Trophoblast cell (in vitro differentiated cells and primary cell): Measurements from ENCODE around the gene TBCK.

Experiments used
- DNase-seq, 2 donors: peaks; one replicate each; pipeline ENCODE4 v3.0.0-alpha.2; 2016
- H2AFZ ChIP-seq: 2 replicates; pipeline ENCODE4 v1.6.1; 2013; ENCODE audit warnings: low read length, moderate library complexity, mild to moderate bottlenecking; ENCODE audit not compliant: insufficient read depth, poor library complexity
- H2AK5ac ChIP-seq: 2 replicates; pipeline ENCODE4 v1.6.1; 2013; ENCODE audit warnings: mild to moderate bottlenecking, low read length
- H2BK120ac ChIP-seq: 2 replicates; pipeline ENCODE4 v1.6.1; 2013; ENCODE audit warnings: low read length, mild to moderate bottlenecking, moderate library complexity; ENCODE audit not compliant: insufficient read depth, poor library complexity
- H2BK12ac ChIP-seq: 2 replicates; pipeline ENCODE4 v1.6.1; 2013; ENCODE audit warnings: mild to moderate bottlenecking, low read length, moderate library complexity
- H2BK5ac ChIP-seq: 2 replicates; pipeline ENCODE4 v1.6.1; 2013; ENCODE audit warnings: low read length, low read depth, moderate library complexity, mild to moderate bottlenecking; ENCODE audit not compliant: poor library complexity
- H3K14ac ChIP-seq: 2 replicates; pipeline ENCODE4 v1.6.1; 2013; ENCODE audit warnings: mild to moderate bottlenecking, low read length
- H3K18ac ChIP-seq: 2 replicates; pipeline ENCODE4 v1.6.1; 2013; ENCODE audit warnings: mild to moderate bottlenecking, low read length
- H3K23ac ChIP-seq: 2 replicates; pipeline ENCODE4 v1.6.1; 2013; ENCODE audit warnings: low read length
- H3K27ac ChIP-seq: 2 replicates; pipeline ENCODE4 v1.5.1; 2013; ENCODE audit warnings: low read depth, mild to moderate bottlenecking, inconsistent platforms, low read length, moderate library complexity
- H3K27me3 ChIP-seq: 2 replicates; pipeline ENCODE4 v1.6.1; 2013; ENCODE audit warnings: inconsistent platforms, mild to moderate bottlenecking, low read length, moderate library complexity; ENCODE audit not compliant: insufficient read depth
- H3K36me3 ChIP-seq, 2 experiments: 1 replicate in 1 of 2; 2 replicates in 1 of 2; pipeline ENCODE4 v1.6.1; 2013; ENCODE audit warnings: low read length in 2 of 2, mild to moderate bottlenecking in 2 of 2, moderate library complexity in 1 of 2; ENCODE audit not compliant: insufficient read depth in 2 of 2, control insufficient read depth in 1 of 2
- H3K4ac ChIP-seq: 2 replicates; pipeline ENCODE4 v1.6.1; 2013; ENCODE audit warnings: low read depth, mild to moderate bottlenecking, low read length, moderate library complexity
- H3K4me1 ChIP-seq, 2 experiments: 1 replicate in 1 of 2; 2 replicates in 1 of 2; pipeline ENCODE4 v1.6.1; 2013; ENCODE audit warnings: low read length in 2 of 2, mild to moderate bottlenecking in 2 of 2, moderate library complexity in 1 of 2; ENCODE audit not compliant: insufficient read depth in 2 of 2, control insufficient read depth in 1 of 2
- H3K4me2 ChIP-seq: 2 replicates; pipeline ENCODE4 v1.6.1; 2013; ENCODE audit warnings: inconsistent platforms, mild to moderate bottlenecking, low read length, moderate library complexity
- H3K4me3 ChIP-seq: 2 replicates; pipeline ENCODE4 v1.5.1; 2013; ENCODE audit warnings: mild to moderate bottlenecking, low read depth, low read length, inconsistent platforms
- H3K79me1 ChIP-seq: one replicate; pipeline ENCODE4 v1.6.1; 2013; ENCODE audit warnings: low read length
- H3K79me2 ChIP-seq: 2 replicates; pipeline ENCODE4 v1.6.1; 2013; ENCODE audit warnings: low read length, mild to moderate bottlenecking; ENCODE audit not compliant: control insufficient read depth, insufficient read depth, poor library complexity
- H3K9ac ChIP-seq: 2 replicates; pipeline ENCODE4 v1.6.1; 2013; ENCODE audit warnings: mild to moderate bottlenecking, low read length
- H3K9me3 ChIP-seq: 2 replicates; pipeline ENCODE4 v1.6.1; 2013; ENCODE audit warnings: low read depth, mild to moderate bottlenecking, control low read depth, inconsistent platforms, low read length; ENCODE audit not compliant: insufficient read depth
- H4K12ac ChIP-seq: 2 replicates; pipeline ENCODE4 v1.6.1; 2013; ENCODE audit warnings: low read depth, mild to moderate bottlenecking, low read length, moderate library complexity
- H4K8ac ChIP-seq: 2 replicates; pipeline ENCODE4 v1.6.1; 2013; ENCODE audit warnings: low read depth, mild to moderate bottlenecking, low read length, moderate library complexity
- H4K91ac ChIP-seq: one replicate; pipeline ENCODE4 v1.6.1; 2013; ENCODE audit warnings: low read depth, mild to moderate bottlenecking, low read length, moderate library complexity
- WGBS: extraction: QIAGEN DNeasy Blood & Tissue Kit; methylation state at CpG from one replicate; pipeline ENCODE4 v1.1.7; 2013; ENCODE audit warnings: missing lambda C conversion rate; ENCODE audit not compliant: insufficient read length, insufficient coverage; ENCODE audit errors: extremely low coverage; 5-methylcytosine and 5-hydroxymethylcytosine counted together

Gene TBCK

GRCh38 chr4:106358899-106359298, 42.9 kb upstream of the TBCK start:
- H3K14ac ChIP-seq = no peak overlapping the region
- no peaks in the 10 kb centered on the region for H3K9me3 ChIP-seq
- no peak overlapping the region for H4K91ac ChIP-seq
- no peaks in the 10 kb centered on the region for H3K79me1 ChIP-seq
- H2AK5ac ChIP-seq = no peak overlapping the region
- no peak overlapping the region for H3K27ac ChIP-seq
- no peak overlapping the region for H3K9ac ChIP-seq
- H3K4me1 ChIP-seq = no peaks in the 10 kb centered on the region
- H3K79me2 ChIP-seq = no peaks in the 10 kb centered on the region
- H2BK120ac ChIP-seq = no peak overlapping the region
- H4K12ac ChIP-seq = no peak overlapping the region
- WGBS = no CpG with 5 or more reads among the region's 1 CpG
- no peak overlapping the region for H3K18ac ChIP-seq
- H2BK5ac ChIP-seq = no peak overlapping the region
- no peaks in the 10 kb centered on the region for H3K36me3 ChIP-seq
- no peak overlapping the region for H2BK12ac ChIP-seq
- H2AFZ ChIP-seq = no peak overlapping the region
- DNase-seq = no peak
- H3K4me3 ChIP-seq = no peak overlapping the region
- H3K27me3 ChIP-seq = no peaks in the 10 kb centered on the region
- H3K23ac ChIP-seq = no peak overlapping the region
- H3K4ac ChIP-seq = no peak overlapping the region
- no peak overlapping the region for H3K4me2 ChIP-seq
- no peak overlapping the region for H4K8ac ChIP-seq

GRCh38 chr4:106355193-106355592, 39.2 kb upstream of the TBCK start:
- H2BK5ac ChIP-seq = no peak overlapping the region
- no peak overlapping the region for H3K23ac ChIP-seq
- H3K4ac ChIP-seq = no peak overlapping the region
- no peak overlapping the region for H4K91ac ChIP-seq
- H2BK120ac ChIP-seq = no peak overlapping the region
- no peak overlapping the region for H3K9ac ChIP-seq
- H3K36me3 ChIP-seq = no peaks in the 10 kb centered on the region
- no peaks in the 10 kb centered on the region for H3K27me3 ChIP-seq
- no peak overlapping the region for H3K14ac ChIP-seq
- H3K4me3 ChIP-seq = no peak overlapping the region
- WGBS = no CpG with 5 or more reads among the region's 4 CpGs
- H3K79me1 ChIP-seq = no peaks in the 10 kb centered on the region
- no peak for DNase-seq
- H3K4me2 ChIP-seq = no peak overlapping the region
- no peaks in the 10 kb centered on the region for H3K9me3 ChIP-seq
- no peaks in the 10 kb centered on the region for H3K4me1 ChIP-seq
- H3K18ac ChIP-seq = no peak overlapping the region
- no peak overlapping the region for H2AFZ ChIP-seq
- no peak overlapping the region for H2AK5ac ChIP-seq
- no peak overlapping the region for H4K8ac ChIP-seq
- no peak overlapping the region for H3K27ac ChIP-seq
- no peak overlapping the region for H4K12ac ChIP-seq
- no peak overlapping the region for H2BK12ac ChIP-seq
- H3K79me2 ChIP-seq = no peaks in the 10 kb centered on the region

- WGBS = no CpG with 5 or more reads among the region's 1 CpG
- no peak for DNase-seq
- H2AFZ ChIP-seq = no peak overlapping the region
Observed at GRCh38 chr4:106353786-106354185, 37.8 kb upstream of the TBCK start.

GRCh38 chr4:106351016-106351415, 35.0 kb upstream of the TBCK start:
- no peaks in the 10 kb centered on the region for H3K79me2 ChIP-seq
- H3K36me3 ChIP-seq = peaks cover 0 to 2% of the 10 kb centered on the region in 2 experiments
- H2BK5ac ChIP-seq = no peak overlapping the region
- no peak overlapping the region for H3K9ac ChIP-seq
- H3K4ac ChIP-seq = no peak overlapping the region
- no peaks in the 10 kb centered on the region for H3K27me3 ChIP-seq
- H3K79me1 ChIP-seq = no peaks in the 10 kb centered on the region
- H2AK5ac ChIP-seq = no peak overlapping the region
- no peak overlapping the region for H4K8ac ChIP-seq
- no peak overlapping the region for H3K23ac ChIP-seq
- H3K4me2 ChIP-seq = no peak overlapping the region
- H3K4me1 ChIP-seq = no peaks in the 10 kb centered on the region
- H4K91ac ChIP-seq = no peak overlapping the region
- H3K4me3 ChIP-seq = no peak overlapping the region
- H2BK120ac ChIP-seq = no peak overlapping the region
- H3K9me3 ChIP-seq = no peaks in the 10 kb centered on the region
- no peak overlapping the region for H4K12ac ChIP-seq
- H3K14ac ChIP-seq = no peak overlapping the region
- no peak overlapping the region for H2AFZ ChIP-seq
- no peak overlapping the region for H2BK12ac ChIP-seq
- no peak for DNase-seq
- no peak overlapping the region for H3K27ac ChIP-seq
- no peak overlapping the region for H3K18ac ChIP-seq

More at GRCh38 chr4:106353786-106354185, 37.8 kb upstream of the TBCK start:
- Histone ChIP-seq H2BK5ac (no peak overlapping the region), H3K27ac (no peak overlapping the region), H3K18ac (no peak overlapping the region), H3K23ac (no peak overlapping the region), H4K8ac (no peak overlapping the region), H3K9me3 (no peaks in the 10 kb centered on the region), H3K27me3 (no peaks in the 10 kb centered on the region), H3K4me1 (no peaks in the 10 kb centered on the region), H3K79me2 (no peaks in the 10 kb centered on the region), H3K9ac (no peak overlapping the region), H2AK5ac (no peak overlapping the region), H3K79me1 (no peaks in the 10 kb centered on the region), H3K4me3 (no peak overlapping the region), H3K4me2 (no peak overlapping the region), H3K4ac (no peak overlapping the region), H3K14ac (no peak overlapping the region), H2BK12ac (no peak overlapping the region), H3K36me3 (no peaks in the 10 kb centered on the region), H2BK120ac (no peak overlapping the region), H4K12ac (no peak overlapping the region), H4K91ac (no peak overlapping the region)
